B cell (primary cell): ENCODE results near the gene FUT6. TPM values are rescaled to one million over a fixed set of nuclear protein-coding genes. Genes with fewer than 3 reads are reported as not detected.

Source experiments
- ATAC-seq: fragments of 200-7000 bp; cut with Tn5 transposase; one replicate; pipeline ENCODE4 v1.10.0; 2021; ENCODE audit warnings: low read depth, mild to moderate bottlenecking, moderate number of reproducible peaks, moderate library complexity
- CTCF ChIA-PET: fragments of 350-600 bp; sonication (Branson Sonifier 250); formaldehyde crosslinking; loops from one replicate; lab custom pipeline; 2021; ENCODE audit warnings: antibody characterized with exemption, inconsistent platforms; lab: Charles Lee
- POLR2A ChIA-PET: fragments of 350-600 bp; sonication (Branson Sonifier 250); formaldehyde crosslinking; loops from one replicate; lab custom pipeline; 2021; ENCODE audit warnings: antibody characterized with exemption; lab: Charles Lee
- DNase-seq: peaks from one replicate; pipeline ENCODE4 v3.0.0; 2013
- H2AFZ ChIP-seq: 2 replicates; pipeline ENCODE4 v1.6.1; 2012; ENCODE audit warnings: mild to moderate bottlenecking, low read depth, low read length; ENCODE audit not compliant: insufficient read depth, poor library complexity, severe bottlenecking
- H3K27ac ChIP-seq, 2 donors: 1 replicate in 1 of 2; 2 replicates in 1 of 2; pipeline ENCODE4 v1.5.1; 2012 to 2013; ENCODE audit warnings: low read length in 2 of 2, mild to moderate bottlenecking in 2 of 2, moderate library complexity in 1 of 2
- H3K27me3 ChIP-seq, 4 experiments: fragments of 200-600 bp in 1 of 4; sonication (generic) in 1 of 4; replicated peaks in 1 of 4; 1 replicate in 2 of 4; 2 replicates in 2 of 4; pipeline versions ENCODE4 v1.6.1 to v1.7.0; 2013 to 2016; ENCODE audit warnings: low read length in 3 of 4, mild to moderate bottlenecking in 2 of 4, mixed read lengths in 1 of 4, moderate library complexity in 1 of 4; ENCODE audit not compliant: insufficient read depth in 4 of 4, control insufficient read depth in 3 of 4; ENCODE audit errors: control extremely low read depth in 1 of 4
- H3K36me3 ChIP-seq, 2 experiments: replicated peaks in 1 of 2; 1 replicate in 1 of 2; 2 replicates in 1 of 2; pipeline versions ENCODE4 v1.6.1 to v1.7.1; 2013; ENCODE audit warnings: low read length in 1 of 2; ENCODE audit not compliant: insufficient read depth in 2 of 2, control insufficient read depth in 1 of 2; ENCODE audit errors: control extremely low read depth in 1 of 2, extremely low read depth in 1 of 2
- H3K4me1 ChIP-seq, 2 donors: fragments of 200-600 bp in 1 of 2; sonication (generic) in 1 of 2; 1 replicate in 1 of 2; 2 replicates in 1 of 2; pipeline versions ENCODE4 v1.5.1 to v1.6.1; 2013 to 2017; ENCODE audit warnings: low read length in 2 of 2; ENCODE audit not compliant: control insufficient read depth in 2 of 2, insufficient read depth in 2 of 2
- H3K4me2 ChIP-seq: replicated peaks from 2 replicates; pipeline ENCODE3; 2012; ENCODE audit warnings: mild to moderate bottlenecking, low read depth, low read length; ENCODE audit not compliant: poor library complexity, severe bottlenecking
- H3K4me3 ChIP-seq, 5 experiments: fragments of 200-600 bp in 1 of 5; sonication (generic) in 1 of 5; 1 replicate in 3 of 5; 2 replicates in 2 of 5; pipeline versions ENCODE4 v1.5.1 to v1.7.0; 2011 to 2016; ENCODE audit warnings: low read length in 4 of 5, mild to moderate bottlenecking in 4 of 5, low read depth in 2 of 5, control low read depth in 1 of 5, moderate library complexity in 1 of 5; ENCODE audit not compliant: insufficient read depth in 1 of 5; ENCODE audit errors: control extremely low read depth in 1 of 5, extremely low read depth in 1 of 5
- H3K79me2 ChIP-seq: fragments of 200-600 bp; sonication (generic); one replicate; pipeline ENCODE4 v1.6.0; 2016; ENCODE audit warnings: low read length; ENCODE audit not compliant: control insufficient read depth, insufficient read depth
- H3K9ac ChIP-seq: fragments of 200-600 bp; sonication (generic); 2 replicates; pipeline ENCODE4 v1.6.1; 2017; ENCODE audit warnings: mild to moderate bottlenecking, low read length, moderate library complexity
- H3K9me3 ChIP-seq, 3 donors: one replicate each; pipeline versions ENCODE4 v1.6.1 to v1.7.1; 2013; ENCODE audit warnings: low read length in 2 of 3; ENCODE audit not compliant: control insufficient read depth in 2 of 3, insufficient read depth in 1 of 3; ENCODE audit errors: control extremely low read depth in 1 of 3
- H4K20me1 ChIP-seq: 2 replicates; pipeline ENCODE4 v1.6.0; 2012; ENCODE audit warnings: mild to moderate bottlenecking, low read length; ENCODE audit not compliant: insufficient read depth, control insufficient read depth, poor library complexity, severe bottlenecking
- H3K27ac Mint-ChIP-seq: one replicate; pipeline ENCODE4 v1.8.0; 2021; ENCODE audit warnings: mixed read lengths
- H3K27me3 Mint-ChIP-seq: one replicate; pipeline ENCODE4 v1.8.0; 2021; ENCODE audit warnings: mixed read lengths
- H3K4me1 Mint-ChIP-seq: one replicate; pipeline ENCODE4 v1.8.0; 2021; ENCODE audit warnings: mixed read lengths
- H3K4me3 Mint-ChIP-seq: one replicate; pipeline ENCODE4 v1.8.0; 2021; ENCODE audit warnings: mixed read lengths
- H3K9me3 Mint-ChIP-seq: one replicate; pipeline ENCODE4 v1.8.0; 2022; ENCODE audit warnings: mixed read lengths; ENCODE audit not compliant: insufficient read depth
- CTCF ChIP-seq: fragments of 200-600 bp; IDR thresholded peaks from one replicate; pipeline ENCODE4 v1.8.0; 2022; ENCODE audit warnings: antibody characterized with exemption, mild to moderate bottlenecking
- EZH2 ChIP-seq: IDR thresholded peaks from 2 replicates; pipeline ENCODE4 v1.6.1; 2012; ENCODE audit warnings: borderline replicate concordance, low read depth, mild to moderate bottlenecking, moderate library complexity, low read length; ENCODE audit not compliant: insufficient read depth, poor library complexity, severe bottlenecking
- WGBS: methylation state at CpG from one replicate; pipeline ENCODE4 v1.1.5; 2013; ENCODE audit warnings: missing lambda C conversion rate; ENCODE audit not compliant: insufficient coverage; 5-methylcytosine and 5-hydroxymethylcytosine counted together
- intact Hi-C: fragments of 100-400 bp; cut with micrococcal nuclease; formaldehyde crosslinking; loops from one replicate; pipeline ENCODE4 v1.10.0; 2022
- polyA plus RNA-seq: library from polyadenylated mRNA; depleted of rRNA; stranded (reverse); fragments of >200 nt; gene quantifications from 2 replicates; pipeline ENCODE4 v1.2.3, GENCODE V29; 2012
- total RNA-seq, 2 donors: library from RNA; stranded (reverse); fragments of 120-200 nt in 1 of 2; gene quantifications; 1 replicate in 1 of 2; 2 replicates in 1 of 2; pipeline versions ENCODE4 v1.2.3 to v1.2.4, GENCODE V29; 2013 to 2022

The FUT6 gene
- total and polyA plus RNA-seq, 2 donors (not counting 1 experiment from before 2014, with no cell fraction given), result 0.03 TPM; not detected in 1

DNA sequence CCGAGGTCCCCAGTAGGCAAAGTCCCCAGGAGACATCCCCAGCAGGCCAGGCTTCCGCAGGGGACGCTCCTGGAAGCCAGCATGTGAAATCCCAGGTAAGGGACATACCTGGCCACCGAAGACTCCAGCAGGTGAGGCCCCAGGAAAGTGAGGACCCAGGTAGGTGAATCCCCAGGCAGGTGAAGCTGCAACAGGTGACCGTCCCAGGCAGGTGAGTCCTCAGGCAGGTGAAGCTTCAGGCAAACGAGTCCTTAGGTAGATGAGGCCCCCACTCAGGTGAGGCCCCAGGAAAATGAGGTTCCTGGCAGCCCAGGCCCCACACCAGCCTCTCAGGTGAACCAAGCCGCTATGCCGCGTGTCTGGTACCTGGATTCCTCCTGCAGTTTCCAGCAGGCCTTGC is 8.3 kb downstream of the FUT6 start:
- Histone ChIP-seq H2AFZ (no peak overlapping the region), H3K4me3 (no peak overlapping the region), H3K27ac (no peak overlapping the region), H3K36me3 (no peaks in the 10 kb centered on the region), H3K9me3 (peaks cover 0 to 41% (median 0%) of the 10 kb centered on the region in 3 donors), H3K4me2 (no peak overlapping the region), H4K20me1 (no peaks in the 10 kb centered on the region), H3K27me3 (peaks cover 0 to 28% (median 7%) of the 10 kb centered on the region in 4 experiments), H3K9ac (no peak overlapping the region), H3K79me2 (no peaks in the 10 kb centered on the region), H3K4me1 (peaks cover 16 to 30% of the 10 kb centered on the region in 2 donors)
- ATAC-seq, result no peak
- TF ChIP-seq CTCF (no peak), EZH2 (no peak)
- DNase-seq, result no peak
- peaks cover 4% of the 10 kb centered on the region for H3K27me3 Mint-ChIP-seq
- 96% methylated on average over 6 of the region's 9 CpGs for WGBS
- peaks cover 17% of the 10 kb centered on the region for H3K4me1 Mint-ChIP-seq
- ChIA-PET CTCF (interaction anchor here (1.1 kb wide), 1 partner anchor 27 kb away, joined by 3 read pairs; no protein-coding TSS in a partner anchor), POLR2A (no interaction called here)
- no peak overlapping the region for H3K4me3 Mint-ChIP-seq
- no peaks in the 10 kb centered on the region for H3K9me3 Mint-ChIP-seq
- intact Hi-C loops, result no loop called here
- H3K27ac Mint-ChIP-seq, result no peak overlapping the region

DNA sequence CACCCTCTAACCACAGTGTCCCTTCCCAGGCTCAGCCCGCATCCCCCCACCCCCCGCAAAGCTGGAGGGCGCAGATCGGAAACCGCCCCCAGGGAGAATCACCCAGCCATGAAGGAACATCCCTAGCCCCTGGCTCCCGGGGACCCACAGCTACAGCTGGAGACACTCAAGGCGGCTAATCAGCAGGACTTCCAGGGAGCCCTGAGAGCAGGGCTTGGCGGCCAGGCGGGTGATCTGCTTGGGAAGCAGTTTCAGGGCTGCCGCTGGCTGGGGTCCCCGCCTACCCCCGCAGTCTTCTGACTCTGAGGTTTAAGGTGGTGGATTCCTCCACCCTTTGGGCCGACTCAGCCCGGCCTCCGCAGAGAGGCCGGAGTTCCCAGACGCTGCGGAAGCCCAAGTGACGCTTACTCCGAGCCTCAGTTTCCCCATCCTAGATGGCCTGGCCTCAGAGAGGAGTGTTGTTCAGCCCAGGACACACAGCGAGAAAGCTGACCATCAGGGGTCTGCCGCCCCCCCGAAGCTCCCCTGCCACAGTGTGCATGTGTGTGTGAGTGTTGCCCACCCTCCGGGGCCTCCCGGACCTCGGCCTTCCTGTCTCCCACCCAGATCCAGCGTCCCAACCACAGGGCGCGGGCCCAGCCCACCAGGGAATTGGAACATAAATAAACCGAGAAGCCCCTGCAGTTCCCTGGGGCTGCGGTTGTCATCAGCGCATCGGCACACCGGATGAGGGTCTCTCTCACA is 9.8 kb downstream of the FUT6 start:
- Histone ChIP-seq H3K36me3 (no peaks in the 10 kb centered on the region), H3K27ac (no peak overlapping the region), H4K20me1 (no peaks in the 10 kb centered on the region), H3K27me3 (peaks cover 0 to 28% (median 7%) of the 10 kb centered on the region in 4 experiments), H3K9me3 (peaks cover 0 to 54% (median 0%) of the 10 kb centered on the region in 3 donors), H3K9ac (no peak overlapping the region), H2AFZ (peak overlapping the region; percentile 74), H3K4me3 (no peak overlapping the region), H3K79me2 (no peaks in the 10 kb centered on the region), H3K4me2 (peak overlapping the region; percentile 68), H3K4me1 (peaks cover 16 to 30% of the 10 kb centered on the region in 2 donors)
- POLR2A ChIA-PET, result interaction anchor here (0.7 kb wide), 1 partner anchor 257 kb away, joined by 6 read pairs; no protein-coding TSS in a partner anchor
- H3K27me3 Mint-ChIP-seq, result peaks cover 4% of the 10 kb centered on the region
- H3K9me3 Mint-ChIP-seq, result no peaks in the 10 kb centered on the region
- DNase-seq (no peak), ATAC-seq (no peak)
- H3K27ac Mint-ChIP-seq, result peak overlapping the region; percentile 50
- TF ChIP-seq EZH2, result no peak
- no peak for TF ChIP-seq CTCF
- peaks cover 19% of the 10 kb centered on the region for H3K4me1 Mint-ChIP-seq
- 68% methylated on average over 31 of the region's 34 CpGs for WGBS
- CTCF ChIA-PET, result no interaction called here
- intact Hi-C loops, result no loop called here
- H3K4me3 Mint-ChIP-seq, result peak overlapping the region; percentile 59
